Measurements from ENCODE around the gene FXYD6. TPM values are rescaled to one million over a fixed set of nuclear protein-coding genes. Genes with fewer than 3 reads are reported as not detected.

Gene FXYD6
- total RNA-seq, 2 donors from 2014 or later: 16.8 to 23.9 TPM

DNA sequence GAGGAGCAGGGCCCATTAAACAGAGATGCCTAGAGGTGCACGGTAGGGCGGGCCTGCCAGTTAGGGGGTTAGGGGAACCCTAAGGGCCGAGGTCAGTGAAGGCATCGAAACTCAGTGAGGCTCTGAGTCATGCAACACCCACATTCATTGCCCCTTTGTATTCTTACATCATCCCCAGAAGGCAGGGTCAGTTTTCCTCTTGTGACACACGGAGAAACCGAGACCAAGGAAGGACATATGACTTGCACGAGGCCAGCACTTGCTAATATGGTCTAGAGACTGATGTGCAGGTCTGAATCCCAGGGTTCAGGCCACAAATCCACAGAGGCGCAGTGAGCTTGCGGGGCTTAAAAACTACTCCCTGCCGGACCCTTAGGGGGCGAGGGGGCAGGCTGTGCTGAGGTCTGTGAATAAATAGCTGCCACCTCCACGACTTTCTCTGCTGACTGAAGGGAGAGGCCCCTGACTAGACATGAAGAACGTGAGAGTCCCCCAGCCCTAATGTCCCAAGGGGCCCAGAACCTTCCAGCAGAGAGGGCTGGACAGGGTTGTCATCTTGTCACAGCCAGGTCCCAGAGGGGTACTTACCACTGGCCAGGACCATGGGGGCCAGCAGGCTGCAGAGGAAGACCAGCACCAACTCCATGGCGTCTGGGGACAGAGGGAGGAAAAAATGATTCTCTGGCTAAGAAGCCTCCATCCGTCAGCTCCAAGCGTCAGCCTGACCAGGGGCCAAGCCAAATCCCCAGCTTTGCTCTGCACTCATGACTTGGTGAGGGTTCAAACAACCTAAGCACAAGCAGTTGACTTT lies 34.1 kb downstream of the FXYD6 start:
- no peak overlapping the region for H3K27ac ChIP-seq
- H3K4me3 ChIP-seq: no peak overlapping the region
- no peaks in the 10 kb centered on the region for H3K27me3 ChIP-seq
- WGBS, 2 donors: 66 to 81% methylated on average over 9 to 16 of the region's 16 CpGs
- intact Hi-C loops (cut with DNase I): loop anchor here (5.0 kb wide), 1 partner anchor 105 kb away; no protein-coding TSS in a partner anchor
- no peaks in the 10 kb centered on the region for H3K9me3 ChIP-seq
- DNase-seq (no peak), ATAC-seq (no peak)
- peaks cover 12% of the 10 kb centered on the region for H3K4me1 ChIP-seq
- TF ChIP-seq POLR2A (IDR thresholded peaks at IDR 0.05): no peak
- TF ChIP-seq CTCF (IDR thresholded peaks at IDR 0.05): no peak
- H3K36me3 ChIP-seq (replicated peaks in 1 of 2; ENCODE audit: insufficient read depth in 1 of 2, low read depth in 2 of 2): no peaks in the 10 kb centered on the region

DNA sequence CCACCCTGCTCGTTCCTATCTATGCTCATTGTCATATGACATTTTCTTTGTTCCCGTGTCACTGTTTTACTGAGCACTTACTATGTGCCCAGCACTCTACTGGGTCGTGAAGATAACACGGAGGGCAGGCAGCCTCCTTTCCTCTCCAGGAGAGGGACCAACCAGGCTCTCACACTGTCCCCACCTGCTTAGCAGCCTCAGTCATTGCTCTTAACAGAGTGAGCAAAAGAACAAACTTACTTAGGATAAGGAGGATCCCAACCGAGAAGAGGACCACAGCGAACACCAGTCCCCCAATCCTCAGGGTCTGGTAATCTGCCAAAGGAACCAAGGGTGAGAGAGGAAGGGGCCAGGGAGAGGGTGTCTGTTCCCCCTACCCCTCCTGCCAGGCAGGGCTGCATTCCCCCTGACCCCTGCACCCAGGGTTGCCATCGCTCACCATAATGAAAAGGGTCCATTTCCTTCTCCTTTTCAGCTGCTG lies 34.9 kb downstream of the FXYD6 start:
- no peak for ATAC-seq

GRCh38 chr11:117840881-117841550 lies 35.4 kb downstream of the FXYD6 start:
- intact Hi-C loops (cut with DNase I): loop anchor here (5.0 kb wide), 1 partner anchor 106 kb away; no protein-coding TSS in a partner anchor
- Histone ChIP-seq H3K4me3 (no peak overlapping the region), H3K4me1 (peaks cover 20% of the 10 kb centered on the region), H3K27me3 (no peaks in the 10 kb centered on the region), H3K9me3 (no peaks in the 10 kb centered on the region), H3K27ac (no peak overlapping the region), H3K36me3 (replicated peaks in 1 of 2; ENCODE audit: insufficient read depth in 1 of 2, low read depth in 2 of 2) (no peaks in the 10 kb centered on the region)
- ATAC-seq (no peak), DNase-seq (no peak)
- TF ChIP-seq POLR2A (IDR thresholded peaks at IDR 0.05) (no peak), CTCF (IDR thresholded peaks at IDR 0.05) (no peak)
- 34 to 58% methylated on average over 11 of the region's 11 CpGs for WGBS, 2 donors

More for the DNA sequence above, 34.9 kb downstream of the FXYD6 start:
- Histone ChIP-seq H3K36me3 (replicated peaks in 1 of 2; ENCODE audit: insufficient read depth in 1 of 2, low read depth in 2 of 2) (no peaks in the 10 kb centered on the region), H3K4me1 (peaks cover 15% of the 10 kb centered on the region), H3K4me3 (no peak overlapping the region), H3K27ac (no peak overlapping the region), H3K9me3 (no peaks in the 10 kb centered on the region), H3K27me3 (no peaks in the 10 kb centered on the region)
- no peak for DNase-seq
- intact Hi-C loops (cut with DNase I): loop anchor here (5.0 kb wide), 1 partner anchor 106 kb away; no protein-coding TSS in a partner anchor
- no peak for TF ChIP-seq CTCF (IDR thresholded peaks at IDR 0.05)
- WGBS, 2 donors: 67 to 87% methylated on average over 7 of the region's 7 CpGs

DNA sequence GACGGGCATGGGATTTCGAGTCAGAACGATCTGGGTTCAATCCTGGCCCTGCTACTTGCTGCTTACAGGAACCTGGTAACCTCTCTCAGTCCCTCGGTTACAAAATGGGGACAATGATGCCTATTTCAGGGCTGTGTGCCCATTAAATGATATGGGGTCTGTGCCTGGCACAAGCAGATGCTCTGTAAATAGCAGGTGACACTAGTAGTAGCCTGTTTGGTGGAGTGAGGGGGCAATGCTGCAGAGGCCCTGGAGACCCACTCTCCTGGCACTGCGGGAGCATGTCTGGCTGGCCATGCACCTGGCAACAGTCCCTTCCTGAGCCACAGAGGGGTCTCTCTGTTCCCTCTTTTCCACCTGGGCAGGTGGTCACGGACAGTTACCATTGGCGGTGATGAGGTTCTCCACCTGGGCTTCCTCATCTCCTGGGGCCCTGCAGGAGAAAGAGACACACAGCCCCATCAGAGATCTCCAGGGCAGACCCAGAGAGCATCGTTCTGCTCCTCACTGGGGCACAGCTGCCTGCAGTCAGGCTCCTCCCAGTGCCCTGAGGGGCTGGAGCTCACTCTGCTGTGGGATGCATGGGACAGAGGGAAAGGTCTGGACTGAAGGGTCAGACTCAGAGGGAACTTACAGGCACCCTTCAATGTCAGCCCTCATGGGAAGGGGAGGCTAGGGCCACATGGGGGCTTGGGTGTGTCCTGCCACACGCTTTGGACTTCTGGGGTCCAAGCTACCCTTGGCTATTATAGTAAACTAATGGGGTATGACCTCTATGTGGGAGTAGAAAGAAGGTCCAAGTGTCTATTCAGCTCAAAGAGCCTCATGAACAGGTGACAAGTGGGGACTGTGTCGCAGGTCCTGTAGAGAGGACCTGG lies 36.3 kb downstream of the FXYD6 start:
- 89 to 93% methylated on average over 6 to 10 of the region's 10 CpGs for WGBS, 2 donors
- no peaks in the 10 kb centered on the region for H3K36me3 ChIP-seq (replicated peaks in 1 of 2; ENCODE audit: insufficient read depth in 1 of 2, low read depth in 2 of 2)
- peaks cover 26% of the 10 kb centered on the region for H3K4me1 ChIP-seq
- intact Hi-C loops (cut with DNase I): loop anchor here (5.0 kb wide), 1 partner anchor 107 kb away; no protein-coding TSS in a partner anchor
- ATAC-seq (no peak), DNase-seq (no peak)
- TF ChIP-seq POLR2A (IDR thresholded peaks at IDR 0.05): no peak
- no peak for TF ChIP-seq CTCF (IDR thresholded peaks at IDR 0.05)
- H3K27me3 ChIP-seq: no peaks in the 10 kb centered on the region
- no peak overlapping the region for H3K4me3 ChIP-seq
- H3K9me3 ChIP-seq: no peaks in the 10 kb centered on the region
- no peak overlapping the region for H3K27ac ChIP-seq
